Neural cell (in vitro differentiated cells): ENCODE measurements around the gene NAT9.

Experiments
- CTCF ChIP-seq: fragments of 450-650 bp; IDR thresholded peaks from 2 replicates; pipeline ENCODE4 v1.5.1; 2014; ENCODE audit warnings: antibody characterized with exemption, mild to moderate bottlenecking, moderate library complexity; ENCODE audit not compliant: poor library complexity, severe bottlenecking
- EP300 ChIP-seq: fragments of 450-650 bp; conservative IDR thresholded peaks from 2 replicates; pipeline ENCODE4 v1.6.1; 2014; ENCODE audit warnings: antibody characterized with exemption, mild to moderate bottlenecking, moderate library complexity; ENCODE audit not compliant: poor library complexity, severe bottlenecking
- EZH2 ChIP-seq: fragments of 200-600, 300-800 bp; shearing (Covaris generic), sonication (generic); IDR thresholded peaks from 2 replicates; pipeline ENCODE4 v1.6.1; 2014; ENCODE audit warnings: antibody characterized with exemption, low read length, borderline replicate concordance, mild to moderate bottlenecking; ENCODE audit not compliant: insufficient read depth, poor library complexity, severe bottlenecking
- RAD21 ChIP-seq: fragments of 450-650 bp; conservative IDR thresholded peaks from 2 replicates; pipeline ENCODE4 v1.6.1; 2014; ENCODE audit warnings: antibody characterized with exemption, mild to moderate bottlenecking, moderate library complexity
- SMC3 ChIP-seq: fragments of 450-650 bp; conservative IDR thresholded peaks from 2 replicates; pipeline ENCODE4 v1.6.1; 2014; ENCODE audit warnings: antibody characterized with exemption, mild to moderate bottlenecking, moderate library complexity; ENCODE audit not compliant: poor library complexity
- TAF1 ChIP-seq: IDR thresholded peaks from 2 replicates; pipeline ENCODE4 v1.6.1; 2012; ENCODE audit warnings: low read depth

GRCh38 chr17:74768763-74769114, 7.4 kb downstream of the NAT9 start:
- TF ChIP-seq CTCF (no peak), TAF1 (no peak), EZH2 (no peak), EP300 (no peak), RAD21 (no peak), SMC3 (no peak)
